ENCODE results near the gene POGK. TPM values are rescaled to one million over a fixed set of nuclear protein-coding genes. Genes with fewer than 3 reads are reported as not detected.

POGK gene
- total and polyA plus RNA-seq, 2 experiments from 2014 or later, result 10.9 to 31.4 TPM

DNA sequence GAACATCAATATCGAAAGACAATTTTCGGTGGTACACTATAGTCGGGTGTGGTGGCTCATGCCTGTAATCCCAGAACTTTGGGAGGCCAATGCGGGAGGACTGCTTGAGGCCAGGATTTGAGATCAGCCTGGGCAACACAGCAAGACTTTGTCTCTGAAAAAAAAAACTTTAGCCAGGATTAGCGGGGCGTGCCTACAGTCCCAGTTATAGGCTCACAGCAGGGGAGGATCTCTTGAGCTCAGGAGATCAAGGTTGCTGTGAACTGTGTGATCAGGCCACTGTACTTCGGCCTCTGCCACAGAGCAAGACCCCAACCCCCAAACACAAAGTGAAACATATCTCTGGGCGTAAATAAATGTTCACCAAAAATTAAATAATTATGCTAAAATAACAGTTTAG is 35.2 kb downstream of the POGK start (continued):
- TF ChIP-seq STAT1 (IDR thresholded peaks at IDR 0.05; ENCODE audit: unreplicated experiment), result no peak
- TF ChIP-seq CREB1 (CRISPR knock-in tag; IDR thresholded peaks at IDR 0.05; ENCODE audit: low read depth), result no peak
- no peak for TF ChIP-seq ZNF114 (CRISPR knock-in tag; IDR thresholded peaks at IDR 0.05)
- no peak for TF ChIP-seq EZH2phosphoT487 (IDR thresholded peaks at IDR 0.05; ENCODE audit: unreplicated experiment)
- no peak for TF ChIP-seq POLR2AphosphoS5 (IDR thresholded peaks at IDR 0.05; ENCODE audit: low read depth)
- no peak for TF ChIP-seq REST (IDR thresholded peaks at IDR 0.05; ENCODE audit: unreplicated experiment)
- TF ChIP-seq ZNF331 (CRISPR knock-in tag; IDR thresholded peaks at IDR 0.05; ENCODE audit: low read depth), result no peak

DNA sequence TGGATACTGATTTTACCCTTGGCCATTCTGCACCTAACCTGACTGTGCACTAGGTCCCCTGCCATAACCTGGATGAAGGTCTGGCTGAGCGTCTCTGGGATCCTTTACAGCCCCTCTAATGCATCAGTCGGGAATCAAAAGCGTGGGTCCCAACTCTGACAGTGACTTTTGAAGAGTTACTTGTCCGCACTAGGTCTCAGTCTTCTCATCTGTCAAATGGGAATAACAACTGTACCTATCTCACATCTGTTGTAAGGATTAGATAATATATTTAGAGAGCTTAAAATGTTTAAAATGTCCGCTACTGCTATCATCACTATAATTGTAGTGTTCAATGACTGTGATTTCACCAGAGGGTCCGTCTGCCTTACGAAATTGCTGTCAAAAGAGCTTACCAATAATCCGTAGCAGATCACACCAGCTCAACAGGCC is 36.0 kb downstream of the POGK start:
- DNase-seq (ENCODE audit: low spot score), result no peak
- H3K79me2 ChIP-seq (replicated peaks; ENCODE audit: insufficient read depth), result peaks cover 52% of the 10 kb centered on the region
- TF ChIP-seq NANOG (IDR thresholded peaks at IDR 0.05; ENCODE audit: borderline replicate concordance) (no peak), ZNF331 (CRISPR knock-in tag; IDR thresholded peaks at IDR 0.05; ENCODE audit: low read depth) (no peak), ZNF114 (CRISPR knock-in tag; IDR thresholded peaks at IDR 0.05) (no peak), EZH2 (IDR thresholded peaks at IDR 0.05; ENCODE audit: low read depth, unreplicated experiment) (no peak), POLR2AphosphoS5 (IDR thresholded peaks at IDR 0.05; ENCODE audit: low read depth) (no peak), JUNB (IDR thresholded peaks at IDR 0.05; ENCODE audit: unreplicated experiment) (no peak), CREB1 (CRISPR knock-in tag; IDR thresholded peaks at IDR 0.05; ENCODE audit: low read depth) (no peak), REST (IDR thresholded peaks at IDR 0.05; ENCODE audit: unreplicated experiment) (no peak), ETS1 (IDR thresholded peaks at IDR 0.05) (no peak), STAT1 (IDR thresholded peaks at IDR 0.05; ENCODE audit: unreplicated experiment) (no peak)

More for the DNA sequence above, 36.0 kb downstream of the POGK start:
- Histone ChIP-seq H3K27me3 (ENCODE audit: insufficient read depth) (no peaks in the 10 kb centered on the region), H4K20me1 (replicated peaks; ENCODE audit: insufficient read depth) (peaks cover 30% of the 10 kb centered on the region), H3K4me3 (peak overlapping the region; percentile 63), H3F3A (replicated peaks; ENCODE audit: low read depth) (no peaks in the 10 kb centered on the region), H3K4me2 (peak overlapping the region; percentile 89), H3K36me3 (ENCODE audit: insufficient read depth) (no peaks in the 10 kb centered on the region), H3K27ac (ENCODE audit: low read depth) (no peak overlapping the region), H3K4me1 (ENCODE audit: insufficient read depth) (peaks cover 9% of the 10 kb centered on the region), H3K9me2 (ENCODE audit: insufficient read depth) (no peaks in the 10 kb centered on the region), H2AFZ (peak overlapping the region; percentile 12; the same call in 1 of the 2 replicates)
- Mint-ChIP-seq H3K9me3 (peaks cover 7% of the 10 kb centered on the region; the same call in 1 of the 3 replicates), H3K27me3 (ENCODE audit: insufficient read depth, low read depth, poor library complexity) (peaks cover 6% of the 10 kb centered on the region), H3K4me1 (peaks cover 30% of the 10 kb centered on the region), H3K27ac (peak overlapping the region; percentile 81), H3K36me3 (ENCODE audit: low read depth) (peaks cover 11% of the 10 kb centered on the region; the same call in 2 of the 3 replicates), H3K4me3 (peak overlapping the region; percentile 95)
- ATAC-seq, result no peak
